CD14-positive monocyte (primary cell): ENCODE measurements around the gene TMEM232. TPM values are rescaled to one million over a fixed set of nuclear protein-coding genes. Genes with fewer than 3 reads are reported as not detected.

Source experiments
- DNase-seq, 3 donors: peaks; one replicate each; pipeline ENCODE4 v3.0.0-alpha.2; 2011 to 2022
- H2AFZ ChIP-seq: 2 replicates; pipeline ENCODE4 v1.6.0; 2012; ENCODE audit warnings: mild to moderate bottlenecking, low read depth, low read length, inconsistent platforms; ENCODE audit not compliant: insufficient read depth, poor library complexity, severe bottlenecking
- H3K27ac ChIP-seq, 2 donors: 1 replicate in 1 of 2; 2 replicates in 1 of 2; pipeline ENCODE4 v1.5.1; 2012 to 2013; ENCODE audit warnings: low read length in 2 of 2, control low read depth in 1 of 2, inconsistent platforms in 1 of 2, low read depth in 1 of 2, mild to moderate bottlenecking in 1 of 2
- H3K27me3 ChIP-seq, 2 donors: one replicate each; pipeline versions ENCODE4 v1.6.0 to v1.6.1; 2011 to 2013; ENCODE audit warnings: low read length in 2 of 2; ENCODE audit not compliant: control insufficient read depth in 2 of 2, insufficient read depth in 2 of 2
- H3K36me3 ChIP-seq, 2 donors: replicated peaks in 1 of 2; 1 replicate in 1 of 2; 2 replicates in 1 of 2; pipeline versions ENCODE4 v1.5.1 to v1.6.1; 2012 to 2013; ENCODE audit warnings: low read length in 2 of 2, control low read depth in 1 of 2, inconsistent platforms in 1 of 2, mild to moderate bottlenecking in 1 of 2; ENCODE audit not compliant: insufficient read depth in 2 of 2, control insufficient read depth in 1 of 2
- H3K4me1 ChIP-seq, 2 donors: 1 replicate in 1 of 2; 2 replicates in 1 of 2; pipeline versions ENCODE4 v1.5.1 to v1.6.1; 2012 to 2013; ENCODE audit warnings: low read length in 2 of 2, control low read depth in 1 of 2, inconsistent platforms in 1 of 2, mild to moderate bottlenecking in 1 of 2, moderate library complexity in 1 of 2; ENCODE audit not compliant: insufficient read depth in 2 of 2, control insufficient read depth in 1 of 2
- H3K4me2 ChIP-seq: replicated peaks from 2 replicates; pipeline ENCODE3; 2012; ENCODE audit warnings: low read length, moderate library complexity, mild to moderate bottlenecking; ENCODE audit not compliant: poor library complexity, severe bottlenecking; ENCODE audit errors: extremely low read depth
- H3K4me3 ChIP-seq, 3 experiments: fragments of 200-600 bp in 1 of 3; sonication (generic) in 1 of 3; replicated peaks in 1 of 3; 1 replicate in 2 of 3; 2 replicates in 1 of 3; pipeline ENCODE4 v1.5.1; 2011 to 2013; ENCODE audit warnings: low read length in 3 of 3, mild to moderate bottlenecking in 3 of 3, control low read depth in 2 of 3, low read depth in 2 of 3, inconsistent platforms in 1 of 3, moderate library complexity in 1 of 3
- H3K79me2 ChIP-seq: 2 replicates; pipeline ENCODE4 v1.6.0; 2012; ENCODE audit warnings: mild to moderate bottlenecking, control low read depth, inconsistent platforms, low read length, moderate library complexity; ENCODE audit not compliant: insufficient read depth
- H3K9ac ChIP-seq: 2 replicates; pipeline ENCODE4 v1.6.0; 2017; ENCODE audit warnings: low read length, mild to moderate bottlenecking; ENCODE audit not compliant: insufficient read depth, poor library complexity, severe bottlenecking
- H3K9me3 ChIP-seq, 2 donors: replicated peaks in 1 of 2; 1 replicate in 1 of 2; 2 replicates in 1 of 2; pipeline versions ENCODE4 v1.5.1 to v1.6.1; 2012 to 2013; ENCODE audit warnings: low read length in 2 of 2, control low read depth in 1 of 2; ENCODE audit not compliant: control insufficient read depth in 1 of 2, insufficient read depth in 1 of 2
- H4K20me1 ChIP-seq: 2 replicates; pipeline ENCODE4 v1.6.0; 2012; ENCODE audit warnings: mild to moderate bottlenecking, low read length, control low read depth, moderate library complexity; ENCODE audit not compliant: insufficient read depth
- H3K27ac Mint-ChIP-seq, 7 donors: one replicate each; pipeline ENCODE4 v1.8.0; 2020; ENCODE audit warnings: mild to moderate bottlenecking in 7 of 7, mixed read lengths in 7 of 7, moderate library complexity in 6 of 7, inconsistent platforms in 2 of 7
- H3K27me3 Mint-ChIP-seq, 3 donors: one replicate each; pipeline ENCODE4 v1.8.0; 2021 to 2022; ENCODE audit warnings: low read depth in 3 of 3, mild to moderate bottlenecking in 3 of 3, mixed read lengths in 3 of 3, moderate library complexity in 3 of 3, inconsistent platforms in 1 of 3
- H3K36me3 Mint-ChIP-seq, 2 donors: one replicate each; pipeline ENCODE4 v1.8.0; 2020; ENCODE audit warnings: mixed read lengths in 2 of 2, inconsistent platforms in 1 of 2, mild to moderate bottlenecking in 1 of 2
- H3K4me1 Mint-ChIP-seq: one replicate; pipeline ENCODE4 v1.8.0; 2020; ENCODE audit warnings: mild to moderate bottlenecking, mixed read lengths
- H3K4me3 Mint-ChIP-seq, 2 donors: one replicate each; pipeline ENCODE4 v1.8.0; 2020; ENCODE audit warnings: mild to moderate bottlenecking in 2 of 2, mixed read lengths in 2 of 2, moderate library complexity in 1 of 2
- H3K9me3 Mint-ChIP-seq, 7 donors: one replicate each; pipeline ENCODE4 v1.8.0; 2020 to 2022; ENCODE audit warnings: mixed read lengths in 7 of 7, mild to moderate bottlenecking in 6 of 7, moderate library complexity in 6 of 7, inconsistent platforms in 2 of 7
- WGBS: methylation state at CpG from one replicate; pipeline ENCODE4 v1.1.5; 2013; ENCODE audit warnings: missing lambda C conversion rate; ENCODE audit not compliant: insufficient coverage; 5-methylcytosine and 5-hydroxymethylcytosine counted together
- intact Hi-C, 2 donors: fragments of 100-400 bp; cut with micrococcal nuclease; formaldehyde crosslinking; loops; one replicate each; pipeline versions ENCODE4 v1.15.0 to v1.15.1; 2023
- polyA plus RNA-seq, 3 donors: library from polyadenylated mRNA; depleted of rRNA in 1 of 3; unstranded in 2 of 3; stranded (reverse) in 1 of 3; fragments of 300-500 nt in 2 of 3; fragments of >200 nt in 1 of 3; fragmentation: Illumina TruSeq in 2 of 3; gene quantifications; 1 replicate in 2 of 3; 2 replicates in 1 of 3; pipeline ENCODE4 v1.2.3, GENCODE V29; 2012 to 2021
- TF ChIP-seq, protein P1 (sequence below): fragments of 200-600 bp; IDR thresholded peaks from one replicate; pipeline ENCODE4 v1.8.0; 2022; ENCODE audit warnings: antibody characterized with exemption, mild to moderate bottlenecking

The TMEM232 gene
- polyA plus RNA-seq, 3 donors: 0.04 to 1.4 (median 0.59) TPM

DNA sequence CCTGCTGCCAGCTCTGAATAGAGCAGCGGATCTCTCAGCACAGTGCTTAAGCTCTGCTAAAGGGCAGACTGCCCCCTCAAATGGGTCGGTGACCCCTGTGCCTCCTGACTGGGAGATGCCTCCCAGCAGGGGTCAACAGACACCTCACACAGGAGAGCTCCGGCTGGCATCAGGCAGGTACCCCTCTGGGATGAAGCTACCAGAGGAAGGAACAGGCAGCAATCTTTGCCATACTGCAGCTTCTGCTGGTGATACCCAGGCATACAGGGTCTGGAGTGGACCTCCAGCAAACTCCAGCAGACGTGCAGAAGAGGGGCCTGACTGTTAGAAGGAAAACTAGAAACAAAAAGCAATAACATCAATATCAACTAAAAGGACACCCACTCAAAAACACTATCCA, 131.6 kb downstream of the TMEM232 start:
- Histone ChIP-seq H3K27ac (no peak overlapping the region), H3K4me1 (no peaks in the 10 kb centered on the region), H3K79me2 (no peaks in the 10 kb centered on the region), H3K4me2 (no peak overlapping the region), H3K9me3 (peaks cover 0 to 8% of the 10 kb centered on the region in 2 donors), H3K36me3 (no peaks in the 10 kb centered on the region), H2AFZ (no peak overlapping the region), H3K9ac (no peak overlapping the region), H3K27me3 (no peaks in the 10 kb centered on the region), H3K4me3 (no peak overlapping the region), H4K20me1 (no peaks in the 10 kb centered on the region)
- Mint-ChIP-seq H3K9me3 (peaks cover 5 to 15% (median 10%) of the 10 kb centered on the region in 7 donors), H3K4me1 (no peaks in the 10 kb centered on the region), H3K4me3 (no peak overlapping the region), H3K27me3 (peaks cover 0 to 2% (median 0%) of the 10 kb centered on the region in 3 donors), H3K36me3 (no peaks in the 10 kb centered on the region), H3K27ac (no peak overlapping the region)
- 97% methylated on average over 3 of the region's 4 CpGs for WGBS
- TF ChIP-seq, protein P1, sequence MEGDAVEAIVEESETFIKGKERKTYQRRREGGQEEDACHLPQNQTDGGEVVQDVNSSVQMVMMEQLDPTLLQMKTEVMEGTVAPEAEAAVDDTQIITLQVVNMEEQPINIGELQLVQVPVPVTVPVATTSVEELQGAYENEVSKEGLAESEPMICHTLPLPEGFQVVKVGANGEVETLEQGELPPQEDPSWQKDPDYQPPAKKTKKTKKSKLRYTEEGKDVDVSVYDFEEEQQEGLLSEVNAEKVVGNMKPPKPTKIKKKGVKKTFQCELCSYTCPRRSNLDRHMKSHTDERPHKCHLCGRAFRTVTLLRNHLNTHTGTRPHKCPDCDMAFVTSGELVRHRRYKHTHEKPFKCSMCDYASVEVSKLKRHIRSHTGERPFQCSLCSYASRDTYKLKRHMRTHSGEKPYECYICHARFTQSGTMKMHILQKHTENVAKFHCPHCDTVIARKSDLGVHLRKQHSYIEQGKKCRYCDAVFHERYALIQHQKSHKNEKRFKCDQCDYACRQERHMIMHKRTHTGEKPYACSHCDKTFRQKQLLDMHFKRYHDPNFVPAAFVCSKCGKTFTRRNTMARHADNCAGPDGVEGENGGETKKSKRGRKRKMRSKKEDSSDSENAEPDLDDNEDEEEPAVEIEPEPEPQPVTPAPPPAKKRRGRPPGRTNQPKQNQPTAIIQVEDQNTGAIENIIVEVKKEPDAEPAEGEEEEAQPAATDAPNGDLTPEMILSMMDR: no peak
- DNase-seq: no peak
- intact Hi-C loops: no loop called here

- Mint-ChIP-seq H3K36me3 (no peaks in the 10 kb centered on the region), H3K4me3 (no peak overlapping the region), H3K9me3 (peaks cover 2 to 11% (median 5%) of the 10 kb centered on the region in 7 donors), H3K27ac (no peak overlapping the region), H3K4me1 (no peaks in the 10 kb centered on the region), H3K27me3 (no peaks in the 10 kb centered on the region)
- intact Hi-C loops: no loop called here
- WGBS: no CpG with 5 or more reads among the region's 2 CpGs
- Histone ChIP-seq H3K4me2 (no peak overlapping the region), H3K36me3 (no peaks in the 10 kb centered on the region), H3K9ac (no peak overlapping the region), H3K27me3 (no peaks in the 10 kb centered on the region), H3K4me3 (no peak overlapping the region), H2AFZ (no peak overlapping the region), H3K79me2 (no peaks in the 10 kb centered on the region), H3K9me3 (peaks cover 0 to 8% of the 10 kb centered on the region in 2 donors), H3K4me1 (no peaks in the 10 kb centered on the region), H4K20me1 (no peaks in the 10 kb centered on the region), H3K27ac (no peak overlapping the region)
- TF ChIP-seq, protein P1: no peak
- no peak for DNase-seq
These were observed 136.3 kb downstream of the TMEM232 start for GRCh38 chr5:110590187-110590586.
